ENCODE data around the gene RET. TPM values are rescaled to one million over a fixed set of nuclear protein-coding genes. Genes with fewer than 3 reads are reported as not detected.

The RET gene
- total and polyA plus RNA-seq, 2 of the 8 experiments (the other 6 are each of a cell fraction or from before 2014, with no cell fraction given): 6.7 to 8.4 TPM

DNA sequence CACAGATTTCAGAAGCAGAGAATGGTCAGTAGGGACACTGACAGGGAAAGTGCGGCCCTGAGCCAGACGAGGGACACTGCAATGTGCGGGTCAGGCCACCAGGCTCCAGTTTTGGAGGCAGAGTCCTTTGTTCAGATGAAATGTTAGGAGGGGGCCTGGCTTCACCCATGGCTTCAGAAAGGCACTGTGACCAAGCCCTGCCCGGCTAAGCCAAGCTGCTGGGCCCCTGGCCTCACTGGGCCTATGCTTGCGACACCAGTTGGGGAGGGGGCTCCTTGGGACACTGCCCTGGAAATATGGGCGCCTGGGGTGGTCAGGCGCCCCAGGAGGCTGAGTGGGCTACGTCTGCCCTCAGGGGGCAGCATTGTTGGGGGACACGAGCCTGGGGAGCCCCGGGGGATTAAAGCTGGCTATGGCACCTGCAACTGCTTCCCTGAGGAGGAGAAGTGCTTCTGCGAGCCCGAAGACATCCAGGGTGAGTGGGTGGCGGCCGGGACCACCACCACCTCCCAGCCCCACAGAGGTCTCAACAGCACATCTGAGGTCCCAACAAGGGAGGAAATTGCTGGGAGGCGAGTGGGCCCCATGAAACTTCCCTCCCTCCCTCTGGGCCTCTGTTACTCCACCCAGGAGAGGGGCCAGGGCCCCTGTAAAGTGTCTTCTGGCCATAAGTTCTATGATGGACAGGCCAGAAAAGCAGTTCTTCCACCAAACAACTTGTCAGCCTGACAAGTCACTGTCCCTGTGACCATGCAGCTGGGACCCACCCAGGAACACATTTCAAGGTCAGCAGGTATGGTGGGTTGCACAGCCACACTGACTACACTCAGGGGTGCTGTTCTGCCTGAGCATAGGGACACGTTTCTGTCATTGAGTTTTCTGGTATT is 36.6 kb downstream of the RET start:
- Histone ChIP-seq H3K56ac (replicated peaks; ENCODE audit: insufficient read length, low read depth, low read length) (no peak overlapping the region), H3K79me2 (ENCODE audit: control insufficient read depth in 1 of 2, insufficient read depth in 2 of 2, low read length in 2 of 2) (no peaks in the 10 kb centered on the region), H3K4ac (replicated peaks; ENCODE audit: insufficient read length, low read depth, low read length) (no peak overlapping the region), H2BK5ac (ENCODE audit: low read depth, low read length) (no peak overlapping the region), H3K9ac (replicated peaks in 1 of 4; ENCODE audit: extremely low read depth in 1 of 4, low read depth in 3 of 4, low read length in 3 of 4) (no peak overlapping the region), H3K23me2 (ENCODE audit: low read depth, low read length) (no peaks in the 10 kb centered on the region), H3K79me1 (ENCODE audit: low read depth, low read length) (no peaks in the 10 kb centered on the region), H2AFZ (ENCODE audit: low read length) (no peak overlapping the region), H2BK120ac (replicated peaks; ENCODE audit: low read depth, low read length) (no peak overlapping the region), H3K23ac (ENCODE audit: insufficient read length) (no peak overlapping the region), H3K4me1 (replicated peaks in 1 of 4; ENCODE audit: control insufficient read depth in 3 of 4, insufficient read depth in 4 of 4, low read length in 3 of 4) (no peaks in the 10 kb centered on the region), H4K91ac (replicated peaks; ENCODE audit: insufficient read length, low read length) (no peak overlapping the region), H4K5ac (ENCODE audit: insufficient read length, low read depth, low read length) (no peak overlapping the region), H3K9me3 (ENCODE audit: insufficient read depth in 2 of 2, low read depth in 1 of 2, low read length in 1 of 2) (no peaks in the 10 kb centered on the region), H3K4me3 (ENCODE audit: extremely low read depth in 1 of 4, insufficient read depth in 2 of 4, low read depth in 3 of 4, low read length in 4 of 4) (no peak overlapping the region), H3K4me2 (ENCODE audit: insufficient read depth in 1 of 2, low read depth in 2 of 2, low read length in 2 of 2) (no peak overlapping the region), H3K27me3 (replicated peaks in 1 of 4; ENCODE audit: control insufficient read depth in 3 of 4, extremely low read depth in 1 of 4, insufficient read depth in 3 of 4, low read length in 3 of 4) (no peaks in the 10 kb centered on the region), H2AK5ac (ENCODE audit: low read depth, low read length) (no peak overlapping the region), H2BK20ac (ENCODE audit: low read length) (no peak overlapping the region), H4K20me1 (replicated peaks in 1 of 2; ENCODE audit: control insufficient read depth in 1 of 2, insufficient read depth in 2 of 2, low read length in 2 of 2) (peaks cover 0 to 3% of the 10 kb centered on the region in 2 experiments), H2BK12ac (ENCODE audit: low read depth, low read length) (no peak overlapping the region), H3K18ac (ENCODE audit: extremely low read depth, low read length) (no peak overlapping the region), H3K36me3 (ENCODE audit: control insufficient read depth in 2 of 4, insufficient read depth in 4 of 4, low read length in 3 of 4) (no peaks in the 10 kb centered on the region), H3K14ac (ENCODE audit: insufficient read length) (no peak overlapping the region), H3K27ac (ENCODE audit: low read depth, low read length) (no peak overlapping the region), H2BK15ac (ENCODE audit: low read length) (no peak overlapping the region), H4K8ac (ENCODE audit: extremely low read depth, insufficient read depth, low read length) (0 out of 2 replicates have a peak overlapping the region, but pooled peaks have one; percentile 36)
- DNase-seq (ENCODE audit: low read depth in 1 of 2, low spot score in 2 of 2) (no peak), FAIRE-seq (no peak)
- no peak for TF ChIP-seq FOSL1 (IDR thresholded peaks at IDR 0.05; ENCODE audit: insufficient read depth, low read depth, low read length)
- no peak for TF ChIP-seq TAF1 (IDR thresholded peaks at IDR 0.05; ENCODE audit: low read depth, low read length)
- TF ChIP-seq JUN (IDR thresholded peaks at IDR 0.05; ENCODE audit: low read depth, low read length): no peak
- no peak for TF ChIP-seq NRF1 (IDR thresholded peaks at IDR 0.05; ENCODE audit: low read depth, low read length)
- TF ChIP-seq CHD1 (IDR thresholded peaks at IDR 0.05; ENCODE audit: low read depth, low read length): no peak
- no peak for TF ChIP-seq POU5F1 (IDR thresholded peaks at IDR 0.05; ENCODE audit: low read depth, low read length)
- no peak for TF ChIP-seq HDAC6 (IDR thresholded peaks at IDR 0.05; ENCODE audit: low read depth, low read length)
- TF ChIP-seq, protein P1, sequence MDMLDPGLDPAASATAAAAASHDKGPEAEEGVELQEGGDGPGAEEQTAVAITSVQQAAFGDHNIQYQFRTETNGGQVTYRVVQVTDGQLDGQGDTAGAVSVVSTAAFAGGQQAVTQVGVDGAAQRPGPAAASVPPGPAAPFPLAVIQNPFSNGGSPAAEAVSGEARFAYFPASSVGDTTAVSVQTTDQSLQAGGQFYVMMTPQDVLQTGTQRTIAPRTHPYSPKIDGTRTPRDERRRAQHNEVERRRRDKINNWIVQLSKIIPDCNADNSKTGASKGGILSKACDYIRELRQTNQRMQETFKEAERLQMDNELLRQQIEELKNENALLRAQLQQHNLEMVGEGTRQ (IDR thresholded peaks at IDR 0.05; ENCODE audit: low read length): no peak
- TF ChIP-seq, protein P2, sequence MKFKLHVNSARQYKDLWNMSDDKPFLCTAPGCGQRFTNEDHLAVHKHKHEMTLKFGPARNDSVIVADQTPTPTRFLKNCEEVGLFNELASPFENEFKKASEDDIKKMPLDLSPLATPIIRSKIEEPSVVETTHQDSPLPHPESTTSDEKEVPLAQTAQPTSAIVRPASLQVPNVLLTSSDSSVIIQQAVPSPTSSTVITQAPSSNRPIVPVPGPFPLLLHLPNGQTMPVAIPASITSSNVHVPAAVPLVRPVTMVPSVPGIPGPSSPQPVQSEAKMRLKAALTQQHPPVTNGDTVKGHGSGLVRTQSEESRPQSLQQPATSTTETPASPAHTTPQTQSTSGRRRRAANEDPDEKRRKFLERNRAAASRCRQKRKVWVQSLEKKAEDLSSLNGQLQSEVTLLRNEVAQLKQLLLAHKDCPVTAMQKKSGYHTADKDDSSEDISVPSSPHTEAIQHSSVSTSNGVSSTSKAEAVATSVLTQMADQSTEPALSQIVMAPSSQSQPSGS (IDR thresholded peaks at IDR 0.05; ENCODE audit: low read length): no peak
- no peak for TF ChIP-seq GABPA (IDR thresholded peaks at IDR 0.05; ENCODE audit: borderline replicate concordance, insufficient read depth, low read length)
- ChIA-PET POLR2A (ENCODE audit: partially characterized antibody) (no interaction called here), CTCF (ENCODE audit: partially characterized antibody) (interaction anchor here (1.1 to 1.5 kb wide), 2 partner anchors 8 to 33 kb away, joined by 3 read pairs; no protein-coding TSS in a partner anchor)
- 85% methylated on average over 16 of the region's 16 CpGs; no CpG with 5 or more reads in 1 of the 2 experiments for WGBS, 2 experiments (ENCODE audit: extremely low coverage in 1 of 2, insufficient coverage in 1 of 2, insufficient read length in 1 of 2, insufficient replicate concordance in 2 of 2, low coverage in 1 of 2, low lambda C conversion rate in 2 of 2, missing lambda C conversion rate in 1 of 2)

All from H1 (cell line).